GM12878 (cell line): ENCODE data around the gene CIAPIN1. TPM values are rescaled to one million over a fixed set of nuclear protein-coding genes. Genes with fewer than 3 reads are reported as not detected.

Experiments
- E2F4 ChIP-seq: IDR thresholded peaks from 2 replicates; pipeline ENCODE4 v1.6.1; 2012; ENCODE audit warnings: low read depth, low read length, improper control_type of control experiment
- E4F1 ChIP-seq: fragments of 450-650 bp; IDR thresholded peaks from 2 replicates; pipeline ENCODE4 v1.6.1; 2018; ENCODE audit warnings: borderline replicate concordance, mild to moderate bottlenecking; ENCODE audit not compliant: partially characterized antibody
- EP300 ChIP-seq, 2 experiments: fragments of 150-350 bp in 1 of 2; IDR thresholded peaks; 2 replicates each; pipeline ENCODE4 v1.6.1; 2011 to 2012; ENCODE audit warnings: low read depth in 2 of 2, low read length in 2 of 2, borderline replicate concordance in 1 of 2, improper control_type of control experiment in 1 of 2, inconsistent platforms in 1 of 2; ENCODE audit not compliant: control insufficient read depth in 1 of 2
- HDAC6 ChIP-seq: fragments of 200-600 bp; sonication (generic); IDR thresholded peaks from one replicate; pipeline ENCODE4 v1.8.0; 2017; ENCODE audit warnings: antibody characterized with exemption; ENCODE audit not compliant: unreplicated experiment
- IRF4 ChIP-seq: IDR thresholded peaks from 2 replicates; pipeline ENCODE4 v1.6.1; 2011; ENCODE audit warnings: low read depth, low read length
- MEF2B ChIP-seq: fragments of 450-650 bp; IDR thresholded peaks from 2 replicates; pipeline ENCODE4 v1.6.1; 2018; ENCODE audit warnings: mild to moderate bottlenecking, moderate library complexity; ENCODE audit not compliant: partially characterized antibody, poor library complexity, severe bottlenecking
- MTA2 ChIP-seq: fragments of 450-650 bp; IDR thresholded peaks from 2 replicates; pipeline ENCODE4 v1.6.1; 2016; ENCODE audit warnings: low read depth, mild to moderate bottlenecking, moderate library complexity
- NFIC ChIP-seq: IDR thresholded peaks from 2 replicates; pipeline ENCODE4 v1.6.1; 2012; ENCODE audit warnings: low read depth, mild to moderate bottlenecking, inconsistent platforms, low read length, moderate library complexity
- NR2C2 ChIP-seq: IDR thresholded peaks from 2 replicates; pipeline ENCODE4 v1.6.1; 2011; ENCODE audit warnings: borderline replicate concordance, low read depth; ENCODE audit not compliant: control insufficient read depth, insufficient read length
- NR2F1 ChIP-seq: fragments of 450-650 bp; conservative IDR thresholded peaks from 2 replicates; pipeline ENCODE4 v1.6.1; 2017; ENCODE audit warnings: mild to moderate bottlenecking
- PAX5 ChIP-seq: IDR thresholded peaks from 2 replicates; pipeline ENCODE4 v1.6.1; 2011; ENCODE audit warnings: low read depth, low read length, borderline replicate concordance
- POLR2A ChIP-seq: IDR thresholded peaks from 2 replicates; pipeline ENCODE4 v1.6.1; 2011; ENCODE audit warnings: low read depth, mild to moderate bottlenecking, low read length
- RAD21 ChIP-seq: IDR thresholded peaks from 2 replicates; pipeline ENCODE4 v1.6.1; 2011; ENCODE audit warnings: mild to moderate bottlenecking, low read depth, low read length, moderate library complexity; ENCODE audit not compliant: insufficient read depth
- RB1 ChIP-seq: fragments of 450-650 bp; formaldehyde crosslinking; IDR thresholded peaks from 2 replicates; pipeline ENCODE4 v1.6.1; 2017; ENCODE audit warnings: mild to moderate bottlenecking, borderline replicate concordance
- SIX5 ChIP-seq: IDR thresholded peaks from 2 replicates; pipeline ENCODE4 v1.6.1; 2011; ENCODE audit warnings: mild to moderate bottlenecking, low read depth, low read length, moderate library complexity; ENCODE audit not compliant: severe bottlenecking
- SMAD5 ChIP-seq: IDR thresholded peaks from 2 replicates; pipeline ENCODE4 v1.6.1; 2016; ENCODE audit warnings: antibody characterized with exemption, low read depth
- SP1 ChIP-seq: IDR thresholded peaks from one replicate; pipeline ENCODE4 v1.6.1; 2011; ENCODE audit warnings: low read depth, low read length
- TBL1XR1 ChIP-seq: IDR thresholded peaks from 2 replicates; pipeline ENCODE4 v1.6.1; 2012; ENCODE audit warnings: low read depth, low read length, improper control_type of control experiment
- USF1 ChIP-seq: IDR thresholded peaks from 2 replicates; pipeline ENCODE4 v1.6.1; 2011; ENCODE audit warnings: borderline replicate concordance, low read depth, mild to moderate bottlenecking, moderate library complexity, mixed read lengths, low read length; ENCODE audit not compliant: insufficient read depth; ENCODE audit errors: extremely low read length
- USF2 ChIP-seq: IDR thresholded peaks from 2 replicates; pipeline ENCODE4 v1.6.1; 2011; ENCODE audit warnings: low read depth, low read length, improper control_type of control experiment, borderline replicate concordance
- ZNF217 ChIP-seq: fragments of 450-650 bp; IDR thresholded peaks from 2 replicates; pipeline ENCODE4 v1.6.1; 2017; ENCODE audit warnings: antibody characterized with exemption, mild to moderate bottlenecking
- ZZZ3 ChIP-seq: IDR thresholded peaks from 2 replicates; pipeline ENCODE4 v1.6.1; 2011; ENCODE audit warnings: low read depth; ENCODE audit not compliant: control insufficient read depth, insufficient read length
- polyA plus RNA-seq, 11 experiments: library from polyadenylated mRNA; depleted of rRNA in 4 of 11; unstranded in 6 of 11; stranded (reverse) in 5 of 11; fragments of >200 nt; fragmentation: Nextera tagmentation in 4 of 11; fragmentation: Illumina TruSeq in 1 of 11; extraction: Ambion mirVana in 4 of 11; extraction: Trizol in 1 of 11; gene quantifications; 1 replicate in 1 of 11; 2 replicates in 10 of 11; pipeline versions ENCODE4 v1.2.1 to v1.2.3, GENCODE V29; 2011 to 2016; ENCODE audit warnings: inconsistent platforms in 2 of 11, missing spikeins in 2 of 11, low read depth in 1 of 11
- total RNA-seq, 4 experiments: library from RNA; depleted of rRNA in 3 of 4; stranded (reverse); fragments of >200 nt in 3 of 4; fragmentation: Illumina TruSeq in 1 of 4; extraction: Trizol in 1 of 4; gene quantifications; 2 replicates each; pipeline versions ENCODE4 v1.2.1 to v1.2.3, GENCODE V29; 2013 to 2021
- TF ChIP-seq, protein P1 (sequence below): IDR thresholded peaks from 2 replicates; pipeline ENCODE4 v1.6.1; 2012; ENCODE audit warnings: low read depth, low read length, improper control_type of control experiment

CIAPIN1 gene
- total and polyA plus RNA-seq, 10 of the 15 experiments (the other 5 are each of a cell fraction or from before 2014, with no cell fraction given) = 46.2 to 150 (median 54.3) TPM

- TF ChIP-seq E4F1 (peak; percentile 7), SIX5 (no peak), PAX5 (peak; percentile 67; the same call in 1 of the 2 replicates), IRF4 (peak; percentile 89), USF1 (no peak), ZZZ3 (no peak), RAD21 (0 out of 2 replicates have a peak, but pooled peaks have one; percentile 12), USF2 (no peak), RB1 (0 out of 2 replicates have a peak, but pooled peaks have one; percentile 19), SP1 (no peak), NR2F1 (peak; percentile 79), MTA2 (no peak; the same call in 1 of the 2 replicates), ZNF217 (peak; percentile 59; the same call in 1 of the 2 replicates), NFIC (peak; percentile 97), NR2C2 (no peak), HDAC6 (no peak), MEF2B (peak; percentile 98), E2F4 (no peak), TBL1XR1 (0 out of 2 replicates have a peak, but pooled peaks have one; percentile 48), EP300 (IDR thresholded peaks at IDR 0.05; ENCODE audit: borderline replicate concordance in 1 of 2, control insufficient read depth in 1 of 2, low read depth in 2 of 2, low read length in 2 of 2) (peak; percentile 67 to 72; a peak in 2 of 4 replicates), POLR2A (no peak), SMAD5 (no peak)
- TF ChIP-seq, protein P1, sequence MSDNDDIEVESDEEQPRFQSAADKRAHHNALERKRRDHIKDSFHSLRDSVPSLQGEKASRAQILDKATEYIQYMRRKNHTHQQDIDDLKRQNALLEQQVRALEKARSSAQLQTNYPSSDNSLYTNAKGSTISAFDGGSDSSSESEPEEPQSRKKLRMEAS = no peak
Measured at GRCh38 chr16:57388359-57389086, 58.7 kb downstream of the CIAPIN1 start (continued).
